OCI-LY7 (cell line): ENCODE measurements around the gene COL25A1. TPM values are rescaled to one million over a fixed set of nuclear protein-coding genes. Genes with fewer than 3 reads are reported as not detected.

Experiments
- BruUV-seq: library from RNA; stranded (reverse); fragments of 400-500 nt; replicated peaks from 2 replicates; lab custom pipeline; 2021; lab: Mats Ljungman, UMichigan
- CTCF ChIA-PET: fragments of 300-600 bp; sonication (Branson Sonifier 250); formaldehyde crosslinking; loops from one replicate; lab custom pipeline; 2022; ENCODE audit warnings: antibody characterized with exemption; ENCODE audit not compliant: unreplicated experiment; lab: Charles Lee
- POLR2A ChIA-PET: fragments of 300-600 bp; sonication (Branson Sonifier 250); formaldehyde crosslinking; loops from one replicate; lab custom pipeline; 2022; ENCODE audit warnings: antibody characterized with exemption; lab: Charles Lee
- DNase-seq: peaks from one replicate; pipeline ENCODE4 v3.0.0-alpha.2; 2015; ENCODE audit warnings: low spot score
- H2AFZ ChIP-seq: fragments of 200-600 bp; sonication (generic), shearing (Covaris generic); 2 replicates; pipeline ENCODE4 v1.6.1; 2014; ENCODE audit warnings: mild to moderate bottlenecking, antibody characterized with exemption, low read length, moderate library complexity
- H3K27ac ChIP-seq: fragments of 200-600 bp; sonication (generic); 2 replicates; pipeline ENCODE4 v1.5.1; 2014; ENCODE audit warnings: mixed run types, low read depth, mild to moderate bottlenecking, moderate library complexity, low read length, inconsistent platforms; ENCODE audit not compliant: poor library complexity, severe bottlenecking
- H3K36me3 ChIP-seq: fragments of 200-600 bp; sonication (generic); 2 replicates; pipeline ENCODE4 v1.6.1; 2014; ENCODE audit warnings: mild to moderate bottlenecking, antibody characterized with exemption, low read length, moderate library complexity, mixed read lengths; ENCODE audit not compliant: insufficient read depth
- H3K4me1 ChIP-seq: fragments of 200-600 bp; sonication (generic); 2 replicates; pipeline ENCODE4 v1.5.1; 2014; ENCODE audit warnings: mild to moderate bottlenecking, low read length; ENCODE audit not compliant: insufficient read depth, poor library complexity, severe bottlenecking
- H3K4me2 ChIP-seq: fragments of 200-600 bp; sonication (generic); 2 replicates; pipeline ENCODE4 v1.6.1; 2014; ENCODE audit warnings: mild to moderate bottlenecking, low read length
- H3K4me3 ChIP-seq: fragments of 200-600 bp; sonication (generic); 2 replicates; pipeline ENCODE4 v1.5.1; 2014; ENCODE audit warnings: mild to moderate bottlenecking, low read depth, low read length; ENCODE audit not compliant: poor library complexity, severe bottlenecking
- H3K79me2 ChIP-seq: fragments of 200-600 bp; sonication (generic); 2 replicates; pipeline ENCODE4 v1.6.1; 2016; ENCODE audit warnings: low read depth, mild to moderate bottlenecking, low read length, moderate library complexity, mixed read lengths; ENCODE audit not compliant: insufficient read depth
- H3K9me2 ChIP-seq: fragments of 200-600 bp; sonication (generic); 2 replicates; pipeline ENCODE4 v1.6.1; 2016; ENCODE audit warnings: mild to moderate bottlenecking, low read length, mixed read lengths; ENCODE audit not compliant: insufficient read depth
- H3K9me3 ChIP-seq: fragments of 200-600 bp; sonication (generic); 2 replicates; pipeline ENCODE4 v1.6.1; 2014; ENCODE audit warnings: mild to moderate bottlenecking, mixed run types, low read length, mixed read lengths
- H4K20me1 ChIP-seq: fragments of 200-600 bp; sonication (generic); 2 replicates; pipeline ENCODE4 v1.6.1; 2014; ENCODE audit warnings: mild to moderate bottlenecking, antibody characterized with exemption, low read length, moderate library complexity, mixed read lengths; ENCODE audit not compliant: insufficient read depth
- CTCF ChIP-seq: fragments of 200-600 bp; sonication (generic); conservative IDR thresholded peaks from 2 replicates; pipeline ENCODE4 v1.5.1; 2014; ENCODE audit warnings: mild to moderate bottlenecking, antibody characterized with exemption, low read length, moderate library complexity, mixed read lengths
- EZH2phosphoT487 ChIP-seq: fragments of 200-600 bp; sonication (generic); IDR thresholded peaks from 2 replicates; pipeline ENCODE4 v1.6.1; 2018; ENCODE audit warnings: low read depth, borderline replicate concordance, mild to moderate bottlenecking, mixed run types, antibody characterized with exemption, low read length, moderate library complexity, mixed read lengths
- intact Hi-C: fragments of 100-400 bp; cut with micrococcal nuclease; formaldehyde crosslinking; loops from one replicate; pipeline ENCODE4 v1.10.0; 2022; ENCODE audit not compliant: unreplicated experiment
- total RNA-seq, 2 experiments: library from RNA; depleted of rRNA in 1 of 2; stranded (reverse); fragments of >200 nt in 1 of 2; shearing (Covaris generic) in 1 of 2; gene quantifications; 2 replicates each; pipeline ENCODE4 v1.2.3, GENCODE V29; 2014 to 2022

The COL25A1 gene
- total RNA-seq, 2 experiments from 2014 or later = not detected

GRCh38 chr4:109296527-109296926 lies 5.9 kb downstream of the COL25A1 start:
- Histone ChIP-seq H3K4me1 (no peaks in the 10 kb centered on the region), H3K79me2 (no peaks in the 10 kb centered on the region), H3K9me2 (no peaks in the 10 kb centered on the region), H3K4me3 (no peak overlapping the region), H3K4me2 (no peak overlapping the region), H3K27ac (no peak overlapping the region), H3K36me3 (no peaks in the 10 kb centered on the region), H3K9me3 (no peaks in the 10 kb centered on the region), H2AFZ (no peak overlapping the region), H4K20me1 (no peaks in the 10 kb centered on the region)
- TF ChIP-seq CTCF = no peak
- no peak for TF ChIP-seq EZH2phosphoT487
- DNase-seq = no peak
- intact Hi-C loops = loop anchor here (10.0 kb wide), 2 partner anchors 108 to 612 kb away; no protein-coding TSS in a partner anchor
- POLR2A ChIA-PET = interaction anchor here (0.6 to 1.6 kb wide), 3 partner anchors 18 to 1351 kb away, joined by 3 read pairs; no protein-coding TSS in a partner anchor
- CTCF ChIA-PET = no interaction called here
- no TSS peak for BruUV-seq

- Histone ChIP-seq H3K9me3 (no peaks in the 10 kb centered on the region), H3K27ac (no peak overlapping the region), H4K20me1 (no peaks in the 10 kb centered on the region), H3K4me2 (no peak overlapping the region), H3K36me3 (no peaks in the 10 kb centered on the region), H3K79me2 (no peaks in the 10 kb centered on the region), H2AFZ (no peak overlapping the region), H3K4me3 (no peak overlapping the region), H3K4me1 (no peaks in the 10 kb centered on the region), H3K9me2 (no peaks in the 10 kb centered on the region)
- no TSS peak for BruUV-seq
- POLR2A ChIA-PET = interaction anchor here (0.6 to 1.6 kb wide), 3 partner anchors 17 to 1726 kb away, joined by 3 read pairs; no protein-coding TSS in a partner anchor
- TF ChIP-seq CTCF (no peak), EZH2phosphoT487 (no peak)
- intact Hi-C loops = loop anchor here (10.0 kb wide), 2 partner anchors 110 to 610 kb away; no protein-coding TSS in a partner anchor
- no peak for DNase-seq
- CTCF ChIA-PET = no interaction called here
Observed at GRCh38 chr4:109295081-109295480, 7.4 kb downstream of the COL25A1 start.

GRCh38 chr4:109294468-109295020 lies 7.9 kb downstream of the COL25A1 start:
- Histone ChIP-seq H3K36me3 (no peaks in the 10 kb centered on the region), H2AFZ (no peak overlapping the region), H3K4me3 (no peak overlapping the region), H3K79me2 (no peaks in the 10 kb centered on the region), H4K20me1 (no peaks in the 10 kb centered on the region), H3K27ac (no peak overlapping the region), H3K9me3 (no peaks in the 10 kb centered on the region), H3K4me2 (no peak overlapping the region), H3K4me1 (no peaks in the 10 kb centered on the region), H3K9me2 (no peaks in the 10 kb centered on the region)
- TF ChIP-seq EZH2phosphoT487 = no peak
- no peak for TF ChIP-seq CTCF
- intact Hi-C loops = loop anchor here (5.0 to 10.0 kb wide), 3 partner anchors 110 to 610 kb away; no protein-coding TSS in a partner anchor
- no peak for DNase-seq
- ChIA-PET POLR2A (interaction anchor here (0.7 to 1.5 kb wide), 2 partner anchors 12 to 65 kb away, joined by 3 to 7 read pairs; no protein-coding TSS in a partner anchor), CTCF (no interaction called here)
- BruUV-seq = no TSS peak
